ENCODE measurements around the gene P2RX5.

The P2RX5 gene

DNA sequence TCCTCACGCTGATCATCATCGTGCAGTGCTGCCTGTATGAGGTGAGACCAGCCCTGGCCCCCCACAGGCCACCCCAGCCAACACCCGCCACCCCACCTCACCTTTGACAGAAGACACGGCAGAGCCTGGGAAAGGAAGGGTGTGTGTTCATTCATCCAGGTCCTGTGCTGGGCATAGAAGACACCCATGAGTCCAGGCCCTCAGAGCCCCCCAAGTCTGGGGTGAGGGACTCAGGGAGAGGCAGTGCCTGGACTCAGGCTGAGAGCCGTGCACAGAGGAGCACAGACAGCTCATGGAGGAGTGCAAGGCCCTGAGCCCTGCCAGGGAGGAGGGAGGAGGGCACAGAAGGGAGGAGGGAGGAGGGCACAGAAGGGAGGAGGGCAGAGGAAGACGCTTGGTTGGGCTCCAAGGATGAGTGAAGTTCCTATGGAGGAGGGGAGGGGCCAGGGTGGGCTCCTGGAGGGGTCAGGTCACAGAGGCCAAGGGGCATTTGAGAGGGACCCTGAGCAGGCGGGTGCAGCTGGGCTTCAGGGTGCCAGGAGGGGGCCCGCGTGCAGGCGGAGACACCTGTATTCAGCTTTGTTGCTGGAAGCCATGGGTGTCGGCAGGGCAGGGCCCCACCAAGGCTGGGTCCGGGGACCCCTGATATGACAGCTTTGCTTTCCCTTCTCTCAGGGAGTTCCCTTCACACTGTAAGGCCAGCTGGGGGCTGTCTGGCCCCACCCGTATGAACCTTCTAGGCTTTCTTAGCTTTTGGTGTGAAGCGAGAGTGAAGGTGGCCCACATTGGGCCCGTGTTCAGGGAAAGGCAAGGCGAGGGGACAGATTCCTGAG is 39.0 kb downstream of the P2RX5 start:
- FAIRE-seq = no peak

GRCh38 chr17:3656353-3656752 is 39.6 kb downstream of the P2RX5 start:
- FAIRE-seq = no peak

GRCh38 chr17:3655766-3656165 is 40.2 kb downstream of the P2RX5 start:
- FAIRE-seq = no peak

- FAIRE-seq = no peak
Measured at GRCh38 chr17:3647769-3648555, 48.0 kb downstream of the P2RX5 start.

- no peak for FAIRE-seq
Measured at GRCh38 chr17:3647251-3647650, 48.7 kb downstream of the P2RX5 start.

- no peak for FAIRE-seq
Measured at GRCh38 chr17:3645310-3645709, 50.6 kb downstream of the P2RX5 start.

GRCh38 chr17:3643889-3644349 is 52.0 kb downstream of the P2RX5 start:
- no peak for FAIRE-seq

GRCh38 chr17:3641717-3642486 is 54.1 kb downstream of the P2RX5 start:
- no peak for FAIRE-seq

DNA sequence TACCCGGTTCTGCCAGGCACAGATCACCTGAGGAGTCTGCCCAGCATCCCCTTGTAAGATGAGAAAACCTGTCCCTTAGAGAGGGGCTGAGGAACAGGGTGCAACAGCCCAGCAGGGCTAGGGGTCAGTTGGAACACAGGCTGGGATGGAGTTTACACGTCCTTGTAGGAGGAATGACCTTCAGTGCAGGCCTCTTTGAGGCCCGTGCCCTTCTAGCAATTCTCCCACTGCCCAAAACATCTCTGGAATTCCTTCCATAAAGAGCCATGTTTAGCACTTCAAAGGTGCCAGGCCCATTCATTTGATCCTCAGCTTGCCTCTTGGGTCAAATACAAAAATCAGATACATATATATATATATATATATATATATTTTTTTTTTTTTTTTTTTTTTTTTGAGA is 54.9 kb downstream of the P2RX5 start:
- FAIRE-seq = no peak

DNA sequence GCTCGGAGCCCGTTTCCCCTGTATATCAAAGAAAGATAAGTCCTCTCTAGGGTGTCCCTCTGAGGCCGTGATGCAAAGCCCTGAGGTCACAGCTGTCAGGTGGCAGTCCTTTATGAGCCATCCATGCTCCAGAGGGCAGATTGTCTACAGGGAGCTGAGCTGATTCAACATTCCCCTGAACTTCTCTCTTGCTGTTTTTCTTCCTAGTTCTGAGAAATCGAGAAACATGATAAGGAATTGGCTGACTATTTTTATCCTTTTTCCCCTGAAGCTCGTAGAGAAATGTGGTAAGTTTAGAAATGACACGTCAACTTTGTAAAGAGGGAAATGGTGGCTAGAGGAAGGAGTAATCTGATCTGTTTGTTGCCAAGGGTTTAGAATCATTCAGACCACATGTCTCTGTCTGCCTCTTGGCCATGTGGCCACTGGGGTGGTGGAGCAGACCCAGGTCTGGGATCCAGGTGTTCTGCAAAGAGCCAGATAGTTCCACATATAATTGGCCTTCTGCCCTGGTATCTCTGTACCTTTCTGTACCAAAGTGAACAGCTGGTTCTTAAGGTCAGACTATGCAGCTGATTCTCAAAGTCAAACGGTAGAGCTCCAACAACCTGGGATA is 55.9 kb downstream of the P2RX5 start:
- FAIRE-seq = no peak

GRCh38 chr17:3636908-3637373 is 59.0 kb downstream of the P2RX5 start:
- FAIRE-seq = no peak

DNA sequence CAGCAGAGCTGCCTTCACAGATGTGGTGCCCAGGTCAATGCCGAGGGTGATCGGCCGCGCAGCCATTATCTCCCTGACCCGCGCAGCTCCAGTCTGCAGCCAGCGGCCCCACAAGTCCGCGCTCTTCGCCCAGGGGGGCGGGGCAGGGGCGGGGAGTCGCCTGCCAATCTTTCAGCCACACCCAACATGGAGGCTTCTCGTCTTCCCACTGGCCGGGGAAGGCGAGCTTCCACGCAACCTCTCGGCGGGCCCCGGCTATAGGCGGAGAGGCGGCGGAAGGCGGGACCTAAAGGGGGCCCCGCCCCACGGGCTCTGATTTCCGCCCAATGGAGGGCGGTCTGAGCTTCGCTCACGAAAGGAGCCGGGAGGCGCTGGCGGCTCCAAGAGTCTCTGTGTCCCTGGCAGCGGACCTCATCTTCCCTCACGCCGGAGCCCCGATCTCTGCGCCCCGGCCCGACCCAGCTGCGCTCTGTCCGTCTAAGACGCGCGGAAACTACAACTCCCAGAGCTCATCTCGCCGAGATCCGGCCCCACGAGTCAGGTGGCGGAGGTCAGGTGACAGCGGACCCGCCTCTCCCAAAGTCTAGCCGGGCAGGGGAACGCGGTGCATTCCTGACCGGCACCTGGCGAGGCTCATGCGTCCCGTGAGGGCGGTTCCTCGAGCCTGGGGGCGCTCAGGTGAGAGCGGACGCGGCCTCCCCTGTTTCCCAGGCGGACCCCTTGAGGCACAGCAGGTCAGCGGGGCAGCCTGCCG is 59.6 kb downstream of the P2RX5 start, which contains the start of the genes CTNS and SHPK:
TSS of gene CTNS (plus strand) at position 607 of the 754 bp plus-strand sequence. CDS start 3,447 bp downstream, outside the sequence.
TSS of gene SHPK (minus strand) at position 97 of the 754 bp plus-strand sequence. CDS start at position 66, 31 bp downstream.
- no peak for FAIRE-seq

GRCh38 chr17:3635474-3636153 is 60.3 kb downstream of the P2RX5 start:
- no peak for FAIRE-seq

- no peak for FAIRE-seq
Measured at GRCh38 chr17:3632287-3632686, 63.7 kb downstream of the P2RX5 start.

DNA sequence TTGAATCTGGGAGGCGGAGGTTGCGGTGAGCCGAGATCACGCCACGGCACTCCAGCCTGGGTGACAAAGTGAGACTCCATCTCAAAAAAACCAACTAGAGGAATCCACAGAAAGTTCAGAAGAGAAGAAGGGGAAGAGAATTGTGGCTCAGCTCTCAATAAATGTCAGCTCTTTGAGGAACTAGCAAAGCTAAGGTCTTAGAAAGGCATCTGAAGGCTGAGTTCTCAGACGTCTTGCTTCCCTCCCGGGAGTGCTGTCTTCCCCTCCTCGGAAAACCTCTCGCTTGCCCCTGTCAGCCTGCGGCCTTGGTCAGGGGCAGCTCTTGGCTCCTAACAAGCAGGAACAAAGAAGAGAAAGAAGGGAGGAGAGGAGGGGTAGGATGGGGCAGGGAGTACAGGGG is 65.2 kb downstream of the P2RX5 start:
- FAIRE-seq = no peak

DNA sequence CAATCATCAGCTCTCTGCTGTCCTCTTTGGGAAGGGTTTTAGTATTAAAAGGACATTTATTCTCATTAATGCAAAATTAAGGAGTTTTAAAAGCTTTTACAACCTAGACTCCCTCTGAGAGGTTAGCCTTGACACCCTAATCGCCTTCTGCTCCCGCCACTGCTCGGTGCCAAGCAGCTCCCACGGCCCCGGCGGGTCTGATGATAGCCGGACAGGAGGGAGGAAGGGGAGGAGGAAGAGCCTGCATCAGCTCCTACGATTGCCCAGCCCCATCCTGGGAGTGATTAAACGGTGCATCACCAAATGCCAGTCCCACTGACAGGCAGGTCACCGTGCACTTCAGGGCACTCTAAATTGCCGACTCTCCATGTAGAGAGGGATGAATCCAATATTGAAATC is 68.2 kb downstream of the P2RX5 start:
- FAIRE-seq = no peak

DNA sequence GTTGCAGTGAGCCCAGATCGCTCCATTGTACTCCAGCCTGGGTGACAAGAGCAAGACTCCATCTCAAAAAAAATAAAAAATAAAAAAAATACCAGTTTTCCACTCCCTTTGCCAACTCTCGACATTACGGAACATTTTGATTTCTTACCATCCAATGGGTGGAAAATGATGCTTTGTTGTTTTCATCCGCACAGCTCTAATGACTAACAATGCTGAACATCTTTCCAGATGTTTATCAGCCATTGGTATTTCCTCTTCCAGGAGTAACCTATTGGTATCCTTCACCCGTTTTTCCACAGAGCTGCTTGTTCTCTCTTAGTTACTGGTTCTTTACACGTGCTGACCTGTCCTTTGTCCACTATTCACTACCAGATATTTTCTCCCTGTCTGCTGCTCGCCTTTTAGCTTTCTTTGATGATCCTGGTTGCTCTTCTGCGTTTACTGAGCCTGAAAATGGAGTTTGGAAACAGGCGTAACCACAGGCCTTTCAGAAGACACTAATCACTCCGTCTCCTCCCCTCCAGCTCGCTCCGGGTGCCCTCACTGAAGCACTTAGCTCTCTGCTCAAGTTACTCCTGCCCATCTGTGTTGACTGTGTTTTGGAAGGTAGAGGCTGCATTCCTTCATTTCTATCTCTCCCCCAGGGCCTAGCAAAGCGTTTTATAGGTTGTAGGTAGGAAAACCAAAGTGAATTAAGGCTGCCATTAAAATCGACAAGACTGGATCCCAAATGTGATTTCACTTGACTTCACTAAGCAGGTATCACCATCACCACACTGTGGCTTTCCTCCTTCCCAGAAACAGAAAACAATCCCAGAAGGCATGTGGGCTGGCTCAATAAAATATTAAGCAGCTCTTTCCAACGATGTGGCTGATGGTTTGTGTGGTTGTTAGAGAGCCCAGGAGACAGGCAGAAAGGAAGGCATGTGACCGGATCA is 68.9 kb downstream of the P2RX5 start:
- FAIRE-seq = no peak
